SK-N-SH (cell line): ENCODE results near the gene GPR68. TPM values are rescaled to one million over a fixed set of nuclear protein-coding genes. Genes with fewer than 3 reads are reported as not detected.

Experiments
- CTCF ChIA-PET: fragments of 300-600, 350-600 bp; formaldehyde crosslinking; extraction: SDS; loops from one replicate; lab custom pipeline; 2021; lab: Yijun Ruan, JAX
- POLR2A ChIA-PET: fragments of 350-600 bp; sonication (Branson Sonifier 250); formaldehyde crosslinking; extraction: SDS; loops from one replicate; lab custom pipeline; 2020; ENCODE audit warnings: antibody characterized with exemption, inconsistent platforms; lab: Yijun Ruan, JAX
- DNase-seq: peaks from one replicate; pipeline ENCODE4 v3.0.0; 2012
- H2AFZ ChIP-seq: fragments of 200-600 bp; sonication (generic); 2 replicates; pipeline ENCODE4 v1.8.1; 2016; ENCODE audit warnings: antibody characterized with exemption, mild to moderate bottlenecking, low read depth
- H3F3A ChIP-seq: fragments of 200-600 bp; sonication (generic); replicated peaks from 2 replicates; pipeline ENCODE3; 2016; ENCODE audit warnings: antibody characterized with exemption, mild to moderate bottlenecking; ENCODE audit not compliant: insufficient read depth
- H3K27ac ChIP-seq, 2 experiments: fragments of 200-500 bp in 1 of 2; fragments of 200-600 bp in 1 of 2; sonication (Bioruptor generic) in 1 of 2; sonication (generic), shearing (Covaris generic) in 1 of 2; 2 replicates each; pipeline versions ENCODE4 v1.5.1 to v1.6.1; 2014 to 2016; ENCODE audit warnings: low read depth in 2 of 2, inconsistent platforms in 1 of 2, low read length in 1 of 2, mild to moderate bottlenecking in 1 of 2, mixed read lengths in 1 of 2
- H3K27me3 ChIP-seq: fragments of 200-600 bp; sonication (generic), shearing (Covaris generic); 2 replicates; pipeline ENCODE4 v1.6.1; 2016; ENCODE audit warnings: mixed run types; ENCODE audit not compliant: insufficient read depth
- H3K36me3 ChIP-seq, 2 experiments: fragments of 200-500 bp in 1 of 2; fragments of 200-600 bp in 1 of 2; sonication (Bioruptor generic) in 1 of 2; sonication (generic) in 1 of 2; replicated peaks in 1 of 2; 2 replicates each; pipeline versions ENCODE3 to v1.5.1; 2014 to 2016; ENCODE audit warnings: low read length in 1 of 2, mild to moderate bottlenecking in 1 of 2; ENCODE audit not compliant: insufficient read depth in 2 of 2, control insufficient read depth in 1 of 2
- H3K4me1 ChIP-seq, 2 experiments: fragments of 200-500 bp in 1 of 2; fragments of 200-600 bp in 1 of 2; sonication (Bioruptor generic) in 1 of 2; sonication (generic), shearing (Covaris generic) in 1 of 2; 2 replicates each; pipeline versions ENCODE4 v1.5.1 to v1.6.1; 2014 to 2016; ENCODE audit warnings: low read depth in 1 of 2, low read length in 1 of 2, mixed run types in 1 of 2; ENCODE audit not compliant: insufficient read depth in 2 of 2, control insufficient read depth in 1 of 2
- H3K4me2 ChIP-seq: fragments of 200-600 bp; sonication (generic), shearing (Covaris generic); 2 replicates; pipeline ENCODE4 v1.6.1; 2017; ENCODE audit warnings: mixed run types
- H3K4me3 ChIP-seq, 2 experiments: fragments of 200-500 bp in 1 of 2; fragments of 200-600 bp in 1 of 2; sonication (Bioruptor generic) in 1 of 2; sonication (generic), shearing (Covaris generic) in 1 of 2; 2 replicates each; pipeline versions ENCODE4 v1.5.1 to v1.8.1; 2014 to 2016; ENCODE audit warnings: low read depth in 2 of 2, inconsistent platforms in 1 of 2, low read length in 1 of 2, mild to moderate bottlenecking in 1 of 2, mixed read lengths in 1 of 2, moderate library complexity in 1 of 2
- H3K79me2 ChIP-seq: fragments of 200-600 bp; sonication (generic); 2 replicates; pipeline ENCODE4 v1.8.1; 2017; ENCODE audit warnings: mild to moderate bottlenecking; ENCODE audit not compliant: insufficient read depth
- H3K9ac ChIP-seq: fragments of 200-600 bp; sonication (generic); 2 replicates; pipeline ENCODE4 v1.6.1; 2017; ENCODE audit warnings: mixed run types
- H3K9me2 ChIP-seq: fragments of 200-600 bp; sonication (generic); 2 replicates; pipeline ENCODE4 v1.6.1; 2017; ENCODE audit warnings: mixed run types
- H3K9me3 ChIP-seq: fragments of 200-600 bp; sonication (generic); 2 replicates; pipeline ENCODE4 v1.6.1; 2017; ENCODE audit warnings: mixed run types, mild to moderate bottlenecking, moderate library complexity
- H4K20me1 ChIP-seq: fragments of 200-600 bp; sonication (generic); 2 replicates; pipeline ENCODE4 v1.6.1; 2017; ENCODE audit warnings: mild to moderate bottlenecking, mixed run types; ENCODE audit not compliant: insufficient read depth
- CHD2 ChIP-seq: fragments of 150-350 bp; IDR thresholded peaks from 2 replicates; pipeline ENCODE4 v1.6.1; 2018; ENCODE audit warnings: low read length; ENCODE audit not compliant: partially characterized antibody
- ELF1 ChIP-seq: IDR thresholded peaks from 2 replicates; pipeline ENCODE4 v1.4.0; 2012
- EZH2phosphoT487 ChIP-seq: fragments of 200-600 bp; sonication (generic); IDR thresholded peaks from 2 replicates; pipeline ENCODE4 v1.6.1; 2017; ENCODE audit warnings: low read depth, mixed run types, mild to moderate bottlenecking, antibody characterized with exemption, moderate library complexity, borderline replicate concordance
- FOXJ3 ChIP-seq: sonication (generic); formaldehyde crosslinking; IDR thresholded peaks from 2 replicates; pipeline ENCODE4 v1.5.1; 2020; ENCODE audit warnings: mild to moderate bottlenecking, missing genetic modification reagents
- GATA2 ChIP-seq: sonication (generic); formaldehyde crosslinking; IDR thresholded peaks from 2 replicates; pipeline ENCODE4 v1.5.0; 2020; ENCODE audit warnings: mild to moderate bottlenecking, missing genetic modification reagents
- NRF1 ChIP-seq: IDR thresholded peaks from 2 replicates; pipeline ENCODE4 v1.6.1; 2012; ENCODE audit warnings: low read depth, mild to moderate bottlenecking, low read length
- POLR2AphosphoS5 ChIP-seq: IDR thresholded peaks from 2 replicates; pipeline ENCODE4 v1.6.1; 2012; ENCODE audit warnings: low read depth, low read length
- RFX5 ChIP-seq: IDR thresholded peaks from 2 replicates; pipeline ENCODE4 v1.6.1; 2012; ENCODE audit warnings: mild to moderate bottlenecking, improper control_type of control experiment, low read length
- SMC3 ChIP-seq: IDR thresholded peaks from 2 replicates; pipeline ENCODE4 v1.6.1; 2012; ENCODE audit warnings: low read depth, low read length, improper control_type of control experiment
- TAF1 ChIP-seq: IDR thresholded peaks from 2 replicates; pipeline ENCODE4 v1.6.1; 2012; ENCODE audit warnings: low read depth, mild to moderate bottlenecking, low read length, moderate library complexity, borderline replicate concordance
- TEAD4 ChIP-seq: IDR thresholded peaks from 2 replicates; pipeline ENCODE4 v1.4.0; 2012; ENCODE audit warnings: mild to moderate bottlenecking, borderline replicate concordance; ENCODE audit not compliant: insufficient read depth
- USF1 ChIP-seq: IDR thresholded peaks from 2 replicates; pipeline ENCODE4 v1.4.0; 2012; ENCODE audit warnings: low read depth, borderline replicate concordance
- YY1 ChIP-seq: IDR thresholded peaks from 2 replicates; pipeline ENCODE4 v1.4.0; 2012; ENCODE audit warnings: low read depth, mild to moderate bottlenecking
- WGBS: methylation state at CpG from one replicate; pipeline ENCODE4 v1.1.6; 2017; ENCODE audit warnings: low lambda C conversion rate; 5-methylcytosine and 5-hydroxymethylcytosine counted together
- polyA plus RNA-seq, 3 experiments: library from polyadenylated mRNA; depleted of rRNA; stranded (reverse); fragments of >200 nt; gene quantifications; 2 replicates each; pipeline ENCODE4 v1.2.3, GENCODE V29; 2012
- TF ChIP-seq, protein P1 (sequence below): IDR thresholded peaks from 2 replicates; pipeline ENCODE4; 2012
- TF ChIP-seq, protein P2 (sequence below): fragments of 150-350 bp; IDR thresholded peaks from 2 replicates; pipeline ENCODE4 v1.6.1; 2016; ENCODE audit warnings: mild to moderate bottlenecking, low read depth, low read length
- TF ChIP-seq, protein P3 (sequence below): fragments of 150-350 bp; IDR thresholded peaks from 2 replicates; pipeline ENCODE4 v1.6.1; 2017; ENCODE audit warnings: antibody characterized with exemption, low read length, low read depth, borderline replicate concordance
- TF ChIP-seq, protein P4 (sequence below): IDR thresholded peaks from 2 replicates; pipeline ENCODE4 v1.6.1; 2012; ENCODE audit warnings: mild to moderate bottlenecking, low read depth, low read length, moderate library complexity
- TF ChIP-seq, protein P5 (sequence below): IDR thresholded peaks from 2 replicates; pipeline ENCODE4 v1.4.0; 2012; ENCODE audit warnings: low read depth

The GPR68 gene
- polyA plus RNA-seq, 1 of the 3 experiments (the other 2 are of a cell fraction): 0.18 TPM

DNA sequence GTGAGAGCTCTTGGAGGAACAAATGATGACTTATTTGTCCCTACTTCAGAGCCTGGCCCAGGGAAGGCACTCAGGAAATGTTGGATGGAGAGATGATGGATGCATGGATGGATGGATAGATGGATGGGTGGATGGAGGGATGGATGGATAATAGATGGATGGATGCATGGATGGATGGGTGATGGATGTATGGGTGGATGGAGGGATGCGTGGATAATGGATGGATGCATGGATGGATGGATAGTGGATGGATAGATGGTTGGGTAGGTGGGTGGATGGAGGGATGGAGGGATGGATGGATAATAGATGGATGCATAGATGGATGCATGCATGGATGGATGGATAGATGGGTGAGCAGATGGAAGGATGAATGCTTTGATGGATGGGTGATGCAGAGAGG is 23.2 kb downstream of the GPR68 start:
- Histone ChIP-seq H3K9ac (no peak overlapping the region), H3K9me3 (no peaks in the 10 kb centered on the region), H2AFZ (no peak overlapping the region), H3K4me3 (no peak overlapping the region), H4K20me1 (no peaks in the 10 kb centered on the region), H3K79me2 (no peaks in the 10 kb centered on the region), H3K4me1 (no peaks in the 10 kb centered on the region; a peak in 1 of 4 replicates), H3K9me2 (no peaks in the 10 kb centered on the region), H3F3A (no peaks in the 10 kb centered on the region), H3K27ac (no peak overlapping the region), H3K36me3 (peaks cover 0 to 5% of the 10 kb centered on the region in 2 experiments), H3K4me2 (no peak overlapping the region), H3K27me3 (no peaks in the 10 kb centered on the region)
- 97% methylated on average over 1 of the region's 1 CpG for WGBS
- no peak for DNase-seq
- TF ChIP-seq FOXJ3 (CRISPR knock-in tag) (no peak), USF1 (no peak), SMC3 (no peak), EZH2phosphoT487 (no peak), GATA2 (CRISPR knock-in tag) (no peak), CHD2 (no peak), RFX5 (no peak), NRF1 (no peak), POLR2AphosphoS5 (no peak), TAF1 (no peak)
- TF ChIP-seq, protein P1, sequence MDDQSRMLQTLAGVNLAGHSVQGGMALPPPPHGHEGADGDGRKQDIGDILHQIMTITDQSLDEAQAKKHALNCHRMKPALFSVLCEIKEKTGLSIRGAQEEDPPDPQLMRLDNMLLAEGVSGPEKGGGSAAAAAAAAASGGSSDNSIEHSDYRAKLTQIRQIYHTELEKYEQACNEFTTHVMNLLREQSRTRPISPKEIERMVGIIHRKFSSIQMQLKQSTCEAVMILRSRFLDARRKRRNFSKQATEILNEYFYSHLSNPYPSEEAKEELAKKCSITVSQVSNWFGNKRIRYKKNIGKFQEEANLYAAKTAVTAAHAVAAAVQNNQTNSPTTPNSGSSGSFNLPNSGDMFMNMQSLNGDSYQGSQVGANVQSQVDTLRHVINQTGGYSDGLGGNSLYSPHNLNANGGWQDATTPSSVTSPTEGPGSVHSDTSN: no peak
- ChIA-PET CTCF (no interaction called here), POLR2A (no interaction called here)

- H3K79me2 ChIP-seq: no peaks in the 10 kb centered on the region
- peaks cover 0 to 5% of the 10 kb centered on the region in 2 experiments for H3K36me3 ChIP-seq
- ChIA-PET POLR2A (no interaction called here), CTCF (no interaction called here)
- H3F3A ChIP-seq: no peaks in the 10 kb centered on the region
- H3K9me2 ChIP-seq: no peaks in the 10 kb centered on the region
- no peak overlapping the region for H3K27ac ChIP-seq
- H3K9ac ChIP-seq: no peak overlapping the region
- H3K9me3 ChIP-seq: no peaks in the 10 kb centered on the region
- H3K4me2 ChIP-seq: no peak overlapping the region
- DNase-seq: no peak
- TF ChIP-seq, protein P2, sequence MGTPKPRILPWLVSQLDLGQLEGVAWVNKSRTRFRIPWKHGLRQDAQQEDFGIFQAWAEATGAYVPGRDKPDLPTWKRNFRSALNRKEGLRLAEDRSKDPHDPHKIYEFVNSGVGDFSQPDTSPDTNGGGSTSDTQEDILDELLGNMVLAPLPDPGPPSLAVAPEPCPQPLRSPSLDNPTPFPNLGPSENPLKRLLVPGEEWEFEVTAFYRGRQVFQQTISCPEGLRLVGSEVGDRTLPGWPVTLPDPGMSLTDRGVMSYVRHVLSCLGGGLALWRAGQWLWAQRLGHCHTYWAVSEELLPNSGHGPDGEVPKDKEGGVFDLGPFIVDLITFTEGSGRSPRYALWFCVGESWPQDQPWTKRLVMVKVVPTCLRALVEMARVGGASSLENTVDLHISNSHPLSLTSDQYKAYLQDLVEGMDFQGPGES: no peak
- TF ChIP-seq, protein P3, sequence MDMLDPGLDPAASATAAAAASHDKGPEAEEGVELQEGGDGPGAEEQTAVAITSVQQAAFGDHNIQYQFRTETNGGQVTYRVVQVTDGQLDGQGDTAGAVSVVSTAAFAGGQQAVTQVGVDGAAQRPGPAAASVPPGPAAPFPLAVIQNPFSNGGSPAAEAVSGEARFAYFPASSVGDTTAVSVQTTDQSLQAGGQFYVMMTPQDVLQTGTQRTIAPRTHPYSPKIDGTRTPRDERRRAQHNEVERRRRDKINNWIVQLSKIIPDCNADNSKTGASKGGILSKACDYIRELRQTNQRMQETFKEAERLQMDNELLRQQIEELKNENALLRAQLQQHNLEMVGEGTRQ: no peak
- TF ChIP-seq SMC3 (no peak), NRF1 (no peak), ELF1 (no peak), TEAD4 (no peak), POLR2AphosphoS5 (no peak), YY1 (no peak), FOXJ3 (CRISPR knock-in tag) (no peak)
- TF ChIP-seq, protein P4, sequence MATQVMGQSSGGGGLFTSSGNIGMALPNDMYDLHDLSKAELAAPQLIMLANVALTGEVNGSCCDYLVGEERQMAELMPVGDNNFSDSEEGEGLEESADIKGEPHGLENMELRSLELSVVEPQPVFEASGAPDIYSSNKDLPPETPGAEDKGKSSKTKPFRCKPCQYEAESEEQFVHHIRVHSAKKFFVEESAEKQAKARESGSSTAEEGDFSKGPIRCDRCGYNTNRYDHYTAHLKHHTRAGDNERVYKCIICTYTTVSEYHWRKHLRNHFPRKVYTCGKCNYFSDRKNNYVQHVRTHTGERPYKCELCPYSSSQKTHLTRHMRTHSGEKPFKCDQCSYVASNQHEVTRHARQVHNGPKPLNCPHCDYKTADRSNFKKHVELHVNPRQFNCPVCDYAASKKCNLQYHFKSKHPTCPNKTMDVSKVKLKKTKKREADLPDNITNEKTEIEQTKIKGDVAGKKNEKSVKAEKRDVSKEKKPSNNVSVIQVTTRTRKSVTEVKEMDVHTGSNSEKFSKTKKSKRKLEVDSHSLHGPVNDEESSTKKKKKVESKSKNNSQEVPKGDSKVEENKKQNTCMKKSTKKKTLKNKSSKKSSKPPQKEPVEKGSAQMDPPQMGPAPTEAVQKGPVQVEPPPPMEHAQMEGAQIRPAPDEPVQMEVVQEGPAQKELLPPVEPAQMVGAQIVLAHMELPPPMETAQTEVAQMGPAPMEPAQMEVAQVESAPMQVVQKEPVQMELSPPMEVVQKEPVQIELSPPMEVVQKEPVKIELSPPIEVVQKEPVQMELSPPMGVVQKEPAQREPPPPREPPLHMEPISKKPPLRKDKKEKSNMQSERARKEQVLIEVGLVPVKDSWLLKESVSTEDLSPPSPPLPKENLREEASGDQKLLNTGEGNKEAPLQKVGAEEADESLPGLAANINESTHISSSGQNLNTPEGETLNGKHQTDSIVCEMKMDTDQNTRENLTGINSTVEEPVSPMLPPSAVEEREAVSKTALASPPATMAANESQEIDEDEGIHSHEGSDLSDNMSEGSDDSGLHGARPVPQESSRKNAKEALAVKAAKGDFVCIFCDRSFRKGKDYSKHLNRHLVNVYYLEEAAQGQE: no peak
- TF ChIP-seq, protein P5, sequence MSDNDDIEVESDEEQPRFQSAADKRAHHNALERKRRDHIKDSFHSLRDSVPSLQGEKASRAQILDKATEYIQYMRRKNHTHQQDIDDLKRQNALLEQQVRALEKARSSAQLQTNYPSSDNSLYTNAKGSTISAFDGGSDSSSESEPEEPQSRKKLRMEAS: no peak
- H3K4me3 ChIP-seq: no peak overlapping the region
- no peaks in the 10 kb centered on the region for H4K20me1 ChIP-seq
- no peak overlapping the region for H2AFZ ChIP-seq
- no peaks in the 10 kb centered on the region for H3K27me3 ChIP-seq
- 94% methylated on average over 8 of the region's 9 CpGs for WGBS
- H3K4me1 ChIP-seq: no peaks in the 10 kb centered on the region; a peak in 1 of 4 replicates
Measured at GRCh38 chr14:91220581-91221000, 23.9 kb downstream of the GPR68 start.
